Heart left ventricle (tissue), 13 donors: ENCODE results near the gene MIA2.

Experiments
- POLR2A ChIP-seq, 2 donors: fragments of 450-650 bp; IDR thresholded peaks; one replicate each; pipeline ENCODE4 v1.6.1; 2017; ENCODE audit warnings: antibody characterized with exemption in 2 of 2, mild to moderate bottlenecking in 2 of 2, moderate library complexity in 2 of 2
- TF ChIP-seq, protein P1 (sequence below), 12 donors: fragments of 200-600 bp; sonication (generic) in 4 of 12; IDR thresholded peaks; one replicate each; pipeline versions ENCODE4 v1.5.0 to v1.8.0; 2018 to 2022; ENCODE audit warnings: antibody characterized with exemption in 12 of 12, mild to moderate bottlenecking in 5 of 12
- donor health status: ischemic (EF 13 %, LVEDD 7.1; RV severe dilation, severe dysfunction).
- donor health status: DM: no; HTN: yes; CAD: no.
- donor health status: DM: no; HTN: no; CAD: no.
- donor health status: ischemic (EF 25% LVEDD 6.9; RV normal size, moderate dysfunction).
- donor health status: ischemic (EF 25% LVEDD 5.7; RV mildly dilated, moderate dysfunction).
- donor health status: ischemic (EF 35%, LVEDD 5.7; RV mildly dilated, moderate dysfunction).
- donor health status: nonischemic (EF 11% LVEDD 7.7; RV severe dilation, severe dysfunction).
- donor health status: DM: yes; HTN: yes; CAD: no.
- donor health status: PGD.
- donor health status: ischemic (EF 29% LVEDD 5.4; RV normal size, mild dysfunction).
- donor health status: nonischemic (EF 23%, LVEDD 6.1; RV moderate dilation, normal function).

DNA sequence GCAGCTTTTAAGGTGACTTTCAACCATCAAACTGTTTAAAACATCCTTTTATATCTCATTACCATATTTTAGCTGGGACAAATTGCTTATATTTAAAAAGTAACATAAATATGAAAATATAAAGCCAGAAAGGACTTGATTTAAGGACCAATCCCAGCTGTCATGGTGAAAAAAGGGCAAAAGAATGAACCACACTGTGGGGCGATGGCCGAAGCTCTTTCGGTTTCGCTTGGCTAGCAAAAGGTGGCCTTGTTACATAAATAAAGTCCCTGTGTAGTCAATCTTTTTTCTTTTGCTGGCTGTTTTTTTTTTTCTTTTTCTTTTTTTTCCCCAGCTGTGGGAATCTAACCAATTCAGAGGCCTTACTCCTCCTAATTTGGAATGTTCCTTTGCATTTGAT, 147.7 kb downstream of the MIA2 start:
- TF ChIP-seq, protein P1, sequence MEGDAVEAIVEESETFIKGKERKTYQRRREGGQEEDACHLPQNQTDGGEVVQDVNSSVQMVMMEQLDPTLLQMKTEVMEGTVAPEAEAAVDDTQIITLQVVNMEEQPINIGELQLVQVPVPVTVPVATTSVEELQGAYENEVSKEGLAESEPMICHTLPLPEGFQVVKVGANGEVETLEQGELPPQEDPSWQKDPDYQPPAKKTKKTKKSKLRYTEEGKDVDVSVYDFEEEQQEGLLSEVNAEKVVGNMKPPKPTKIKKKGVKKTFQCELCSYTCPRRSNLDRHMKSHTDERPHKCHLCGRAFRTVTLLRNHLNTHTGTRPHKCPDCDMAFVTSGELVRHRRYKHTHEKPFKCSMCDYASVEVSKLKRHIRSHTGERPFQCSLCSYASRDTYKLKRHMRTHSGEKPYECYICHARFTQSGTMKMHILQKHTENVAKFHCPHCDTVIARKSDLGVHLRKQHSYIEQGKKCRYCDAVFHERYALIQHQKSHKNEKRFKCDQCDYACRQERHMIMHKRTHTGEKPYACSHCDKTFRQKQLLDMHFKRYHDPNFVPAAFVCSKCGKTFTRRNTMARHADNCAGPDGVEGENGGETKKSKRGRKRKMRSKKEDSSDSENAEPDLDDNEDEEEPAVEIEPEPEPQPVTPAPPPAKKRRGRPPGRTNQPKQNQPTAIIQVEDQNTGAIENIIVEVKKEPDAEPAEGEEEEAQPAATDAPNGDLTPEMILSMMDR (IDR thresholded peaks at IDR 0.05), result no peak
- TF ChIP-seq POLR2A (IDR thresholded peaks at IDR 0.05), result no peak
